ENCODE results near the gene GSG1L. TPM values are rescaled to one million over a fixed set of nuclear protein-coding genes. Genes with fewer than 3 reads are reported as not detected.

GSG1L gene
- total RNA-seq, 1 experiment from 2014 or later: not detected

DNA sequence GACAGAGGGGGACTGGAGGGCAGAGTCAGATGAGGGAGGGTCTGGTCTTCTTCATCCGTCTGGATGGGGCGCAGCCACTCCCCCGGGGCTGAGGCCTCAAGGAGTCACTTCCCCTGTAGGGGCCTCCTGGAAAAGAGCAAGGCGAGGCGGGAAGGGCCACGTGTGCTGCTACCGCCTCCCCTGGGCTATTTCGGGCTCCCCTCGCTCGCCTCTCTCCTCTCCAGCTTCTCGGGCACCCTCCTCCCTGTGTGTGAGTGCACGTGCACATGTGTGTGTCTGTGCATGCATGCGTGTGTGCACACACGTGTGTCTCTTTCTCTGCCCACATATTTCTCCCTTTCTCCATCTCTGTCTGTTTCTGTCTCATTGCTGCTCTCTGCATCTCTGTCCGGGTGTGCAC, 10.1 kb downstream of the GSG1L start:
- Histone ChIP-seq H3K9ac (ENCODE audit: low read length) (no peak overlapping the region), H3K9me2 (replicated peaks; ENCODE audit: insufficient read depth, low read length) (no peaks in the 10 kb centered on the region), H3K4me1 (ENCODE audit: low read length) (no peaks in the 10 kb centered on the region), H3K36me3 (ENCODE audit: insufficient read depth, low read length) (no peaks in the 10 kb centered on the region), H3K79me2 (ENCODE audit: low read length) (no peaks in the 10 kb centered on the region), H3K9me3 (ENCODE audit: low read length) (no peaks in the 10 kb centered on the region), H3K4me3 (ENCODE audit: low read length) (no peak overlapping the region), H3K27ac (ENCODE audit: low read length) (no peak overlapping the region), H3K27me3 (ENCODE audit: low read length) (no peaks in the 10 kb centered on the region), H4K20me1 (ENCODE audit: insufficient read depth, low read depth, low read length) (no peaks in the 10 kb centered on the region), H2AFZ (ENCODE audit: low read length) (no peak overlapping the region), H3K4me2 (ENCODE audit: low read depth, low read length, poor library complexity, severe bottlenecking) (no peak overlapping the region)
- no peak for DNase-seq

DNA sequence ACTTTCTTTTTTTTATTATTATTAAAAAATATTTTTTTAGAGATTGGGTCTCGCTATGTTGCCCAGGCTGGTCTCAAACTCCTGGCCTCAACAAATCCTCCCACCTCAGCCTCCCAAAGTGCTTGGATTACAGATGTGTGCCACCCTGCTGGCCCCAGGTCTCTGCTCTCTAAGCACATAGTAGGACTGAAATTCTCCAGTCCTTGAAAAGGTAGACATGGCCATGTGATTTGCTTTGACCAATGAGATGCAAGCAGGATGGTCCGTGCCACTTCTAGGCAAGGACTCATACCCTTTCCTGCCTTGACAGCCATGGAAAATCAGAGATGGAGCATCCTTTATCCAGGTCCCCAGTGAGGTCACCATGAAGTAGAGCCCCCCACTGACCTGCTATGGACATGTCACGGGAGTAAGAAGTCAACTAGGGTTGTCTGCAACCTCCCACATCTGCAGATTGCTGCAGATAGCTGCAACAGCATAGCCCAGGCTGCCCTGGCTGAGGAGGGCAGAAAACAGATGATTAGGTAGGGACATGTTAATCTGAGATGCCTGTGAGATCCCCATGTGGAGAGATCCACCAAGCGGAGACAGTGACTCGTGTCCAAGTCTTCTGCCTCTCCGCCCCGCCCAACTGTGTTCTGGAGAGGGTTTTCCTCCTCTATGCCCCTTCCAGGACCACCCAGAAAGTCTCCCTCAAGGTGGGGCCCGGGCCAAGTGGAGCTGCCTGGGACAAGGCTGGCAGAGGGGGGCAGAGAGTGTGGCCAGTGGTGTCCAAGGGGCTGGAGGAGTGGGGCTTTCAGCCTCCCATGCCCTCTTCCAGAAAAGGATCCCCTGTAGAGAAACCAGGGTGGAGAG, 11.0 kb downstream of the GSG1L start:
- no peaks in the 10 kb centered on the region for H3K79me2 ChIP-seq (ENCODE audit: low read length)
- H4K20me1 ChIP-seq (ENCODE audit: insufficient read depth, low read depth, low read length): no peaks in the 10 kb centered on the region
- no peaks in the 10 kb centered on the region for H3K36me3 ChIP-seq (ENCODE audit: insufficient read depth, low read length)
- no peaks in the 10 kb centered on the region for H3K9me2 ChIP-seq (replicated peaks; ENCODE audit: insufficient read depth, low read length)
- H3K9ac ChIP-seq (ENCODE audit: low read length): no peak overlapping the region
- no peak overlapping the region for H2AFZ ChIP-seq (ENCODE audit: low read length)
- H3K4me2 ChIP-seq (ENCODE audit: low read depth, low read length, poor library complexity, severe bottlenecking): no peak overlapping the region
- no peak for DNase-seq
- no peak overlapping the region for H3K27ac ChIP-seq (ENCODE audit: low read length)
- no peaks in the 10 kb centered on the region for H3K27me3 ChIP-seq (ENCODE audit: low read length)
- no peak overlapping the region for H3K4me3 ChIP-seq (ENCODE audit: low read length)
- H3K9me3 ChIP-seq (ENCODE audit: low read length): no peaks in the 10 kb centered on the region
- H3K4me1 ChIP-seq (ENCODE audit: low read length): no peaks in the 10 kb centered on the region

DNA sequence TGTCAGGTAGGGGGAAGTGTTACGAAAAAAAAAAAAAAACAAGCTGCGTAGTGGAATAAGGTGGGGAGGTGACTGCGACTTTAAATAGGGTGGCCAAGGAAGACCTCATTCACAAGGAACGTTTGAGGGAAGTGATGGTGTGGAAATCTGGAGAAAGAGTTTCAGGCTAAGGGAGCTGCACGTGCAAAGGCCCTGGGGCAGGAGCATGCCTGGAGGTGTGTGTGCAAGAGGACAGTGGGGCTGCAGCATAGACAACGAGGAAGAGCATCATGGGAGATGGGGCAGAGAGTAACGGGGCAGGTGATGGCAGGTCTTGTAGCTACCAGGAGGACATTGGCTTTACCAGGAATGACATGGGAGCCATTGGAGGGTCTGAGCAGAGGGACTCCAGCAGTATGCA, 12.0 kb downstream of the GSG1L start:
- Histone ChIP-seq H3K9me2 (replicated peaks; ENCODE audit: insufficient read depth, low read length) (no peaks in the 10 kb centered on the region), H4K20me1 (ENCODE audit: insufficient read depth, low read depth, low read length) (no peaks in the 10 kb centered on the region), H3K4me1 (ENCODE audit: low read length) (no peaks in the 10 kb centered on the region), H3K27me3 (ENCODE audit: low read length) (no peaks in the 10 kb centered on the region), H3K4me3 (ENCODE audit: low read length) (no peak overlapping the region), H3K36me3 (ENCODE audit: insufficient read depth, low read length) (no peaks in the 10 kb centered on the region), H3K4me2 (ENCODE audit: low read depth, low read length, poor library complexity, severe bottlenecking) (no peak overlapping the region), H3K79me2 (ENCODE audit: low read length) (no peaks in the 10 kb centered on the region), H3K27ac (ENCODE audit: low read length) (no peak overlapping the region), H3K9ac (ENCODE audit: low read length) (no peak overlapping the region), H3K9me3 (ENCODE audit: low read length) (no peaks in the 10 kb centered on the region), H2AFZ (ENCODE audit: low read length) (no peak overlapping the region)
- no peak for DNase-seq

- H3K27me3 ChIP-seq (ENCODE audit: low read length): no peaks in the 10 kb centered on the region
- H3K79me2 ChIP-seq (ENCODE audit: low read length): no peaks in the 10 kb centered on the region
- H3K36me3 ChIP-seq (ENCODE audit: insufficient read depth, low read length): no peaks in the 10 kb centered on the region
- H3K4me3 ChIP-seq (ENCODE audit: low read length): no peak overlapping the region
- no peaks in the 10 kb centered on the region for H3K9me3 ChIP-seq (ENCODE audit: low read length)
- DNase-seq: no peak
- H3K4me2 ChIP-seq (ENCODE audit: low read depth, low read length, poor library complexity, severe bottlenecking): no peak overlapping the region
- no peaks in the 10 kb centered on the region for H4K20me1 ChIP-seq (ENCODE audit: insufficient read depth, low read depth, low read length)
- no peak overlapping the region for H3K9ac ChIP-seq (ENCODE audit: low read length)
- H3K4me1 ChIP-seq (ENCODE audit: low read length): no peaks in the 10 kb centered on the region
- no peak overlapping the region for H3K27ac ChIP-seq (ENCODE audit: low read length)
- H3K9me2 ChIP-seq (replicated peaks; ENCODE audit: insufficient read depth, low read length): no peaks in the 10 kb centered on the region
- no peak overlapping the region for H2AFZ ChIP-seq (ENCODE audit: low read length)
These were observed 20.7 kb downstream of the GSG1L start for GRCh38 chr16:28042811-28043210.

DNA sequence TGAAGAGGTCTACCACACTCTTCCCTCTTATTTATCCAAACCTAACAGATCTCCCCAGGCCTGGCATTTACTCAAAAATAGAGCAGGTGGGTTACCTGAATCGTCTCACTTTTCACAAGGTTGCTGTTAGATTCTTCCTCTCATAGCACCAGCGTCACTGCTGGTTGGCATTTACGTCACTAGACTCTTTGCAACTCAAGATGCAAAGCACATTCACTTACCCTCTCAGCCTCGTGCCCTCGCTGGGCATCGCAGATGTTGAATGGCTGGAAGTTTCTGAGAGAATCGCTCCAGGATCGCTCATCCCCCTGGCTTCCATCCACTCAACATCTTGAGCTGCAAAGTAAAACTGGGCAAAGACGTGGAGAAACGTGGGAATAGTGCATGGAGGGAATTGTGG, 21.9 kb downstream of the GSG1L start:
- DNase-seq: no peak
- H4K20me1 ChIP-seq (ENCODE audit: insufficient read depth, low read depth, low read length): no peaks in the 10 kb centered on the region

DNA sequence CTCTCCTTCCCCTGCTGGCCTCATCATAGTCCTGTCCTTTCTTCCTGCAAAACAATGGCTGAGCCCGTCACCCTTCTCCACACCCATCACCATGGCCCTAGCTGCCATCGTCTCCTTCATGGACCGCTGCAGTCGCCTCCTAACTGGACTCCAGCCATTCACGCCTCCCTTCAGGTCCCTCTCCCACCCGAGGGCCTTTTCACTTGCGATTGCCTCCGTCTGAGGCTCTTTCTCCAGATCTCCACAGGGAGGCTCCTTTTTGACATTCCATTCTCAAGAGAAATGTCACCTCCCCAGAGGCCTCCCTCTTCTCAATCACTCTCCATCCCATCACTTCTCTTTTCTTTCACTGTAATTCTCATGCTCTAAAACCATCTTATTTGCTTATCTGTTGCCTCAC, 23.5 kb downstream of the GSG1L start:
- H3K79me2 ChIP-seq (ENCODE audit: low read length): no peaks in the 10 kb centered on the region
- no peaks in the 10 kb centered on the region for H3K9me3 ChIP-seq (ENCODE audit: low read length)
- H3K27me3 ChIP-seq (ENCODE audit: low read length): no peaks in the 10 kb centered on the region
- H2AFZ ChIP-seq (ENCODE audit: low read length): no peak overlapping the region
- H3K4me1 ChIP-seq (ENCODE audit: low read length): no peaks in the 10 kb centered on the region
- no peak overlapping the region for H3K27ac ChIP-seq (ENCODE audit: low read length)
- no peak for DNase-seq
- no peak overlapping the region for H3K4me3 ChIP-seq (ENCODE audit: low read length)
- H3K4me2 ChIP-seq (ENCODE audit: low read depth, low read length, poor library complexity, severe bottlenecking): no peak overlapping the region
- H3K9ac ChIP-seq (ENCODE audit: low read length): no peak overlapping the region
- no peaks in the 10 kb centered on the region for H3K9me2 ChIP-seq (replicated peaks; ENCODE audit: insufficient read depth, low read length)
- no peaks in the 10 kb centered on the region for H3K36me3 ChIP-seq (ENCODE audit: insufficient read depth, low read length)
- no peaks in the 10 kb centered on the region for H4K20me1 ChIP-seq (ENCODE audit: insufficient read depth, low read depth, low read length)

More for the DNA sequence above, 21.9 kb downstream of the GSG1L start:
- Histone ChIP-seq H3K9ac (ENCODE audit: low read length) (no peak overlapping the region), H3K4me2 (ENCODE audit: low read depth, low read length, poor library complexity, severe bottlenecking) (no peak overlapping the region), H2AFZ (ENCODE audit: low read length) (no peak overlapping the region), H3K4me1 (ENCODE audit: low read length) (no peaks in the 10 kb centered on the region), H3K9me3 (ENCODE audit: low read length) (no peaks in the 10 kb centered on the region), H3K27ac (ENCODE audit: low read length) (no peak overlapping the region), H3K79me2 (ENCODE audit: low read length) (no peaks in the 10 kb centered on the region), H3K27me3 (ENCODE audit: low read length) (no peaks in the 10 kb centered on the region), H3K9me2 (replicated peaks; ENCODE audit: insufficient read depth, low read length) (no peaks in the 10 kb centered on the region), H3K4me3 (ENCODE audit: low read length) (no peak overlapping the region), H3K36me3 (ENCODE audit: insufficient read depth, low read length) (no peaks in the 10 kb centered on the region)

DNA sequence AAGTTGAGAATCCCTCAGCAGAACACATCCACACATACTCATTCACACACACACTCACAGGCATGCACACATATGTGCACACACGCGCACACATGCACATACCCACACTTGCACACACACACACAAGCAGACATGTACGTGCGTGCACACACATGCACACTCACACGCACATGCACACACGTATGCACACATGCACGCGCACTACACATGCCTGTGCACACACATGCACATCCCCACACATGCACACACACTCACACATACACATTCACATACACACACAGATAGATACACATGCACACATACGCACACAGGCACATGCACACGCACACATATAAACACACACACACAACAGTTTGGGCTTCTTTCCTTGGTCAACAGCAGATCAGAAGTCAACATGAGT, 24.0 kb downstream of the GSG1L start:
- Histone ChIP-seq H2AFZ (ENCODE audit: low read length) (no peak overlapping the region), H3K9me3 (ENCODE audit: low read length) (no peaks in the 10 kb centered on the region), H3K79me2 (ENCODE audit: low read length) (no peaks in the 10 kb centered on the region), H3K9ac (ENCODE audit: low read length) (no peak overlapping the region), H3K4me1 (ENCODE audit: low read length) (no peaks in the 10 kb centered on the region), H3K4me3 (ENCODE audit: low read length) (no peak overlapping the region), H4K20me1 (ENCODE audit: insufficient read depth, low read depth, low read length) (no peaks in the 10 kb centered on the region), H3K27ac (ENCODE audit: low read length) (no peak overlapping the region), H3K36me3 (ENCODE audit: insufficient read depth, low read length) (no peaks in the 10 kb centered on the region), H3K27me3 (ENCODE audit: low read length) (no peaks in the 10 kb centered on the region), H3K4me2 (ENCODE audit: low read depth, low read length, poor library complexity, severe bottlenecking) (no peak overlapping the region), H3K9me2 (replicated peaks; ENCODE audit: insufficient read depth, low read length) (no peaks in the 10 kb centered on the region)
- no peak for DNase-seq

GRCh38 chr16:28038409-28038808, 25.1 kb downstream of the GSG1L start:
- Histone ChIP-seq H2AFZ (ENCODE audit: low read length) (no peak overlapping the region), H3K27ac (ENCODE audit: low read length) (no peak overlapping the region), H3K79me2 (ENCODE audit: low read length) (no peaks in the 10 kb centered on the region), H3K9me2 (replicated peaks; ENCODE audit: insufficient read depth, low read length) (no peaks in the 10 kb centered on the region), H3K9me3 (ENCODE audit: low read length) (no peaks in the 10 kb centered on the region), H3K9ac (ENCODE audit: low read length) (no peak overlapping the region), H4K20me1 (ENCODE audit: insufficient read depth, low read depth, low read length) (no peaks in the 10 kb centered on the region), H3K4me3 (ENCODE audit: low read length) (no peak overlapping the region), H3K4me2 (ENCODE audit: low read depth, low read length, poor library complexity, severe bottlenecking) (no peak overlapping the region), H3K4me1 (ENCODE audit: low read length) (no peaks in the 10 kb centered on the region), H3K27me3 (ENCODE audit: low read length) (no peaks in the 10 kb centered on the region), H3K36me3 (ENCODE audit: insufficient read depth, low read length) (no peaks in the 10 kb centered on the region)
- DNase-seq: no peak
